ENCODE measurements around the gene MCF2L. TPM values are rescaled to one million over a fixed set of nuclear protein-coding genes. Genes with fewer than 3 reads are reported as not detected.

The MCF2L gene
- total RNA-seq, 4 donors from 2014 or later: 18.4 to 173 (median 57.6) TPM

DNA sequence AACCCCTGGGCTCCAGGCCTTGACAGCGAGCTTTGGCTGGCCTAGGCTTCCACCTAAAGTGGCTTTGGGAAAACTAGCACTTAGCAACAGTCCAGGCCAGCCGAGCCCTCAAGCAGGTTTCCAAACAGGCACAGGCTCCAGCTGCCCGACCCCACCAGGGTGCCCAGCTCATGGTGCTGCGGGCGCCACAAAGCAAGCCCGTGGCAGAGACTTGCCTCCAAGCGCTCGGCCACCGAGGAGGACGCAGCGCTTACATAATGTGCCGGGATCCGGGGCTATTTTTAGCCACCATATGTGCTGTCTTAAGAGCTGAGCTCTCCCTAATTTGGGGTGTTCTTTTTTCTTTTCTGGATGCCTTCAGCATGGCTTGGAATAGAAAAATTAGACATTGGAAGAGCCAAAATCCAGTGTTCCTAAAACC, 80.5 kb downstream of the MCF2L start:
- no peak for TF ChIP-seq CTCF (IDR thresholded peaks at IDR 0.05; ENCODE audit: low read depth)

DNA sequence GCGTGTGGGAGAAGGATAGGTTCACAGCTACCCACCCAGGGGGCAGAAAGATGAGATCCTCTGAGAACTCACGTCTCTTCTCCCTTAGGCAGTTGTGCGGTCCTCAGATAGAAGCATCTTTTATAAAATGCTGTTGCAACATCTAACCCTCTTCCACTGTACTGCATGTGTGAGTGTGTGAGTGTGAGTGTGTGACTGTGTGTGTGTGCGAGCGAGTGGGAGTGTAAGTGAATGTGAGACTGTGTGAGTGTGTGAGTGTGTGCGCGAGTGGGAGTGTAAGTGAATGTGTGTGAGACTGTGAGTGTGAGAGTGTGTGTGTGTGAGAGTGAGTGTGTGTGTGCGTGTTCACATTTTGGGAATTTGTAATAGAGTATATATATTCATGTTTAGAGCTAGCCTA, 81.0 kb downstream of the MCF2L start:
- no peak for TF ChIP-seq CTCF (IDR thresholded peaks at IDR 0.05; ENCODE audit: low read depth)

DNA sequence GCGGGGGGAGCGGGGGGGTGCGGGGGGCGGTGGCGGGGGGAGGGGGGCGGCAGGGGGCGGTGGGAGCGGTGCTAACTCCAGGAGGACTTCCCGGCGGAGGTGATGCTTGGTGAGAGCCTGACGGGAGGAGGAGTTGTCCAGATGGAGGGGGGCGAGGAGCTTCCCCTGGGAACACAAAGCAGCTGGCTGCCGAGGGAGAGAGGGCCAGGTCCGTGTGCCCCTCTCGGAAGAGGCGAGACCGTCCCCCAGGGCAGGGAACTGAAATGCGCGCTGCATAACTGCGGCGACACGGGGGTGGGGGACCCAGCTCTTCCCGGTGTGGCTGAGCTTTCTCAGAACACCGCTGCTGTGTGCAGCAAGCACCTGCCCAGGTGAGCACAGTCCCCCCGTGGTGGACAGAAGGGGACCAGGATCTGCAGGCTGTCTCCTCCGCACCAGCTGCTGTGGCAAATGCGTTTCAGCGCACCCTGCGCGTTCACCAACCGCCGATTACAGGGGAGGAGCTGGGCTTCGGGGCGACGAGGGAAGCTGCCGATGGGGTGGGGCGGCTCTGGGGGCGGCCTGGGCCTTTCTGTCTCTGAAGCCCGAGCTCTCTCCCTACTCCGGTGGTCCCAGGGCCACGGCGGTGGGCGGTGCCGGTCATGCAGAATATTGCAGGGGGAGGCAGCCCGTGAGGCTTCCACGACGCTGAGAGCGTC, 81.9 kb downstream of the MCF2L start:
- TF ChIP-seq CTCF (IDR thresholded peaks at IDR 0.05; ENCODE audit: low read depth): no peak

GRCh38 chr13:113051641-113052040, 82.6 kb downstream of the MCF2L start:
- TF ChIP-seq CTCF (IDR thresholded peaks at IDR 0.05; ENCODE audit: low read depth): no peak

DNA sequence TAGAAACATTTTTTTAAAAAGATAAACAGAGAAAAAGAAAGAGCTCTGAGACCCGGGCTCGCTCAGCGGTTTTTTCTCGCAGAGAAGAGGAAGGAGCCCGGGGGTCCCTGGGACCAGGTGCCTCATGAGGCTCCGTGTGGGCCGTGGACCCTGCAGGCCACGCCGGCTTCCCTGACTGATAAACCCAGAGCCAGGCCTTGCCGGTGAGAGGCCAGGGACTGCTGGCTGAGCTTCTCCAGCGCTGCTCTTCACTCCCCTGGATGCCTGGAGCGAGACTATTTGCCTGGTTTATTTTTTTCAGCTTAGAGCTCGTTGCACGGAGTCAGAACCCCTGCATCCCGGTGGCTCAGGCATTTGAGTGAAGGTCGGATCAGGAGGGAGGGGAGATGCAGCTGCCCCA, 83.2 kb downstream of the MCF2L start:
- no peak for TF ChIP-seq CTCF (IDR thresholded peaks at IDR 0.05; ENCODE audit: low read depth)

DNA sequence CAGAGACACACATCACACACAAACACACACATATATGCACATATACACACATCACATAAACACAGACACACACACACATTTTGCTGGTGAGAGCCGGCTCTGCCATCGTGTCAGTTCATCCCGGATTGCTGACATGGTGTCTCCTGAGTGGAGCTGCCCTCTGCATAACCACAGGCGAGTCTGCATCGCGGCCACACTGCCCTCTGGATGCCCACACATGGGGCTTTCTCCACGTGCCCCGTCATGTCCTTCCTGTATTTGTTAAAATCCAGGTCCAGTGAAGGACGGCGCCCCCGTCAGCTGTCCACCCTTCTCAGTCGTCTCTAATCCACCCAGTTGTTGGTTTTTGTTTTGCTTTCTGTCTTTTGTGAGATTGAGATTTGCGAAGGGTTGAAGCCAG, 84.0 kb downstream of the MCF2L start:
- no peak for TF ChIP-seq CTCF (IDR thresholded peaks at IDR 0.05; ENCODE audit: low read depth)

- TF ChIP-seq CTCF (IDR thresholded peaks at IDR 0.05; ENCODE audit: low read depth): no peak
Observed at GRCh38 chr13:113053376-113053775, 84.4 kb downstream of the MCF2L start.
